T-helper 1 cell treated with Interleukin-12 subunit alpha and Interleukin-12 subunit beta and Interleukin-4 antibody, amounts not matched to agents 30 ng/mL and 1 ng/mL, for 36 hours (primary cell): ENCODE measurements around the gene MBD5. TPM values are rescaled to one million over a fixed set of nuclear protein-coding genes. Genes with fewer than 3 reads are reported as not detected.

ENCODE experiments used
- intact Hi-C: fragments of 100-400 bp; cut with micrococcal nuclease; formaldehyde crosslinking; loops from one replicate; pipeline ENCODE4 v1.15.1; 2024
- total RNA-seq: library from RNA; stranded (reverse); gene quantifications from 2 replicates; pipeline ENCODE4 v1.2.3, GENCODE V29; 2022

Gene MBD5
- total RNA-seq, 1 donor from 2014 or later: 53.2 TPM

DNA sequence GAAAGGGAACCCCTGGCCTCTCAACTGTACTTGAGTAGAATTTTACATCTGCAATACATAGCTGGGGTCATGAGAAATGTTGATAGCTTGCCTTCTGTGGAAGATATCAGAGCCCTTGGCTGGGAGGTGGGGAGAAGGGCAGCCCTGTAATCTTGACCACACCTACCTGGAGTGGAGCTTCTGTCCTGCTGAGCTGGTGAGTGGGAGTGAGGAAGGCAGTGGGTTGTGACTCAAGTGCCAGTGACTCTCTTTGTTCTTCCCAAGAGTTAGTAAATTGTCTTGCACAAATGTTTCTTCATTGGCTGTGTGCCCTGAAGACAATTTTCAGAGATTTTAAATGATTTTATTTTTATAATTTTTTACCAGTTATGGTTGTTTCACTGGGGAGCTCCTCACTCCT lies 277.3 kb downstream of the MBD5 start:
- intact Hi-C loops: no loop called here

DNA sequence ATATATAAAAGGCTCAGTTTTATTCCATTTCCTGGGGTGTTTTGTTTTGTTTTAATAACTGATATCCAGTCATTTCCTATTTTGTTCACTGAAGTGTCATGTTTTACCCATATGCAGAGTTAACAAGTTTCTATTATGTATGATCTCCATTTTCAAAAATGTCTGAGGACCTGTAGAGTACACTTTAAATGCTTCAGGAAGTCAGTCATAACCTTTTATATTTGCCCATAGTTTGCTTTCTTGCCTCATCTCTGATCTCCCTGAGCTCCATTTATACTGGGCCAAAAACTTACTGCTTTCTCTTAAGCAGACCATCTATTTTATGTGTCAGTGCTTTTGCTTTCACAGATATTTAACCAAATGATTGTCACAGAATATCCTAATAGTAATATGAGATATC lies 278.7 kb downstream of the MBD5 start:
- intact Hi-C loops: no loop called here

DNA sequence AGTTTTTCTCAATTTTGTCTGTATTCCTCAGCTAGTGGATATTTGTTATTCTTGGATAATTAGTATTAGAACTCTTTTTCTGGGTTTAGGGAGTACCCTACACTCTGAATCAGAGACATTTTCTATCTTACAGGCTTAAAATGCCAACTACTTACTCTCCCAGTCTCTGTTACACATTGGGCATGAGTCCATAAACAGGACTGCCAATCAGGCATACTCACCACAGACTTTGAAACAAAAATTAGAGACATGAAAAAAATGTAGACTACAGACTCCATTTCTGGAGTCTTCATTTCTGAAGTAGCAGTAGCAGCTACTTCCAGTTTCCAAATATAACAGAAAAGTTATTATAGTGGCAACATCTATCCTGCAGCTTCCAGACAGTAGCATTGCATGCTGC lies 279.7 kb downstream of the MBD5 start:
- intact Hi-C loops: no loop called here

GRCh38 chr2:148301362-148301761 lies 280.5 kb downstream of the MBD5 start:
- intact Hi-C loops: no loop called here

GRCh38 chr2:148302526-148302925 lies 281.6 kb downstream of the MBD5 start:
- intact Hi-C loops: no loop called here

GRCh38 chr2:148303161-148303560 lies 282.3 kb downstream of the MBD5 start:
- intact Hi-C loops: no loop called here

- intact Hi-C loops: no loop called here
These were observed 284.6 kb downstream of the MBD5 start for GRCh38 chr2:148305476-148305875.

DNA sequence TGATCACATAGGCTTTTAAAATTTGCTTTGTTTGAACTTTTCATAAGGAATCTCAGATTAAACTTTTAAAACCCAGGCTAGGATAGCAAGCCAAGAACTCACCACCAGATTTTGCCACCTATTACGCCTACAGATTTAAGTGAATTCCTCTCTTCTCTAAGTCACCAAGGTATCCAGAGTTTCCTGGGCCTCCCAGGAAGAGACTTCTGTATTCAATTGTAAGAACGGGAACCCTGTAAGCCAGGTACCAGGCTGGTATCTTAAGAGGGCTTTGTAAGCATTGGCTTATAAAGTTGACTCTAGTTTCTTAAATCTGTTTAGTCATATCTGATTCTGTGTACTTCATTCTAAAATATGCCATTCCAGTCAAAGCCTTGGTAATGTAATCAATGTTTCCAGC lies 285.1 kb downstream of the MBD5 start:
- intact Hi-C loops: no loop called here

GRCh38 chr2:148317598-148317997 lies 296.7 kb downstream of the MBD5 start:
- intact Hi-C loops: no loop called here

DNA sequence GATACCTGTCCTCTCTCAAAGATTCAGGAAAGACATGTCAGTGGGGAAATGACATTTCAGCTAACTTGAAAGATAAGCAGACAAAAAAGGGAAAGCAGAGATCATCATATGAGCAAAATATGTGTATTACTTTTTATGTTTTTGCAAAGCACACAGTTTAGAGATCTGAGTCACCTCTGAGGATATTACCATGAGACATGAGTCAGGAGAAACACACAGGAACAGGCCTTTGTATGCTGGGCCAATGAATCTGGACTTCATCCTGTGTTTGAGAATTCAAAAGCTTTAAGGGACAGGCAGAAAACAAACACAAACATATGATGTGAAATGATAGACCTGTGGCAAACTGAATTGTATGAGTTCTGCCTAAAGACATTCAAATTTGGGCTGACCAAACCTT lies 317.6 kb downstream of the MBD5 start:
- intact Hi-C loops: no loop called here

DNA sequence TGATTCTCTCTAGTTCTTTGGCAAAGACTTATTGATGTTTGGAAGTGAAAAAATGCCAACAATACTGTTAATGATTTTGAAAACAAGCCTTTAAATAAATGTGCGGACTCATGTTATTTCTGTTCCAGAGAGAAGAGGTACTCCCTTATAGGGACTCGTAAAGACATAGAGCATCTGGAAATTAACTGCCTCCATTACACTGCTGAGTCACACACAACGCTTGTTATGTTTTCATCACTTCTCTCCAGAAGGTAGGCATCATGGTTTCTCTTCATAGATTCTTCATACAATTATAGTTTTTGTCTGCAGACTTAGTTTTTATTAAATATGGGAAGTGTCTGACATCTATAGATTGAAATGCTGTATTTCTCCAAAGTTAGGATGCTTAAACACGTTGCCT lies 321.2 kb downstream of the MBD5 start:
- intact Hi-C loops: no loop called here

DNA sequence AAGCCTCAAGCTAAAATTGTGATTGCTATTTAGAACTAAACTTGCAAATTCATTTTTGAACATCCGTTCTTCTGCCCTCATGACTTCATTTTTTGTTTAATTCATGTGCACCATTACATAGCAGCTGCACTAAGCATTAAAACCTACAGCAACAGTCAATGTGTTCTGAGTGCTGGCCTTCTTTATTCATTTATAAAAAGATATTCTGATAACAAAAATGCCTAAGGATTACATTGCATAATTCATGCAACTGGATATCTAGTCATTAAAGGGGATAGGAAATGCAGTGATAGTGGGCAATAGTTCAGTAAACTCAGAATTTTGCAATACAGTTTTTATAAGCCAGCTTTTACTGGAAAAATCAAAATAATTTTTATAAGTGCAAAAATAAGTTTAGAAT lies 329.3 kb downstream of the MBD5 start:
- intact Hi-C loops: no loop called here

- intact Hi-C loops: no loop called here
These were observed 330.7 kb downstream of the MBD5 start for GRCh38 chr2:148351437-148352143.

DNA sequence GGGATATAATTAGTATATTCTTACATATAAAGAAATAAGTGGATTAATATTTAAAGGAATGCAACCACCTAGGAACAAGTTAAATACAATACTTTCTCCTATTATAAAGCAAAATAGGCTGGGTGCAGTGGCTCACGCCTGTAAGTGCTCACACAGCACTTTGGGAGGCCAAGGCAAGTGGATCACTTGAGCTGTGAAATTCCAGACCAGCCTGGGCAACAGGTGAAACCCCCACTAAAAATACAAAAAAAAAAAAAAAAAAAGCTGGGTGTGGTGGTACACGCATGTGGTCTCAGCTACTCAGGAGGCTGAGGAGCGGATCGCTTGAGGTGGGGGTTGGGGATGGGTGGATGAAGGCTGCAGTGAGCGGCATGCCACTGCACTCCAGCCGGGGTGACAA lies 337.5 kb downstream of the MBD5 start:
- intact Hi-C loops: no loop called here

- intact Hi-C loops: no loop called here
These were observed 339.8 kb downstream of the MBD5 start for GRCh38 chr2:148360662-148361061.

GRCh38 chr2:148362144-148362796 lies 341.4 kb downstream of the MBD5 start:
- intact Hi-C loops: no loop called here

- intact Hi-C loops: no loop called here
These were observed 354.3 kb downstream of the MBD5 start for GRCh38 chr2:148375214-148375613.

- intact Hi-C loops: no loop called here
These were observed 370.4 kb downstream of the MBD5 start for GRCh38 chr2:148391324-148391723.

DNA sequence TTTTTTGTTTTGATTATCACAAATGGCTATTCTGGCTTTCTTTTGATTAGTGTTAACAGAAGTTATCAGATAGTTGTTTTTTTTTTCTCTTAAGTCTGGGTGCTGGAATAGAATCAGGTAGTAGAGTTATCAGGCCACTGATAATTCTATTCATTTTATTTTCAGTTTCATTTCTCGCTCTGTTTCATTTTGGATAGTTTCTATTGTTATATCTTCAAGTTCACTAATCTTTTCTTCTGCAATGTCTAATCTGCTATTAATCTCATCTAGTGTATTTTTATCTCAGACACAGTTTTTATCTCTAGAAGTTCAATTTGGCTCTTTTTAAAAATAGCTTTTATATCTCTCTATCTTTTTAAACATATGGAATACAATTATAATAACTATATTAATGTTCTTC lies 381.9 kb downstream of the MBD5 start:
- intact Hi-C loops: no loop called here

DNA sequence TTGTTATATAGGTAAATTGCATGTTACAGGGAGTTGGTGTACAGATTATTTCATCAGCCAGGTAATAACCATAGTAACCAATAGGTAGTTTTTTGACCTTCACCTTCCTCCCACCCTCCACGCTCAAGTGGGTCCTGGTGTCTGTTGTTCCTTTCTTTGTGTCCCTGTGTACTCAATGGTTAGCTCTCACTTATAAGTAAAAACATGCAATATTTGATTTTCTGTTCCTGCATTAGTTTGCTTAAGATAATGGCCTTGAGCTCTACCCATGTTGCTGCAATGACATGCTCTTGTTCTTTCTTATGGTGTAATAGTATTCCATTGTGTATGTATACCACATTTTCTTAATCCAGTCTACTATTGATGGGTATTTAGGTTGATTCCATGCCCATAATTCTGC lies 390.0 kb downstream of the MBD5 start:
- intact Hi-C loops: no loop called here

GRCh38 chr2:148416248-148416647 lies 395.4 kb downstream of the MBD5 start:
- intact Hi-C loops: no loop called here

DNA sequence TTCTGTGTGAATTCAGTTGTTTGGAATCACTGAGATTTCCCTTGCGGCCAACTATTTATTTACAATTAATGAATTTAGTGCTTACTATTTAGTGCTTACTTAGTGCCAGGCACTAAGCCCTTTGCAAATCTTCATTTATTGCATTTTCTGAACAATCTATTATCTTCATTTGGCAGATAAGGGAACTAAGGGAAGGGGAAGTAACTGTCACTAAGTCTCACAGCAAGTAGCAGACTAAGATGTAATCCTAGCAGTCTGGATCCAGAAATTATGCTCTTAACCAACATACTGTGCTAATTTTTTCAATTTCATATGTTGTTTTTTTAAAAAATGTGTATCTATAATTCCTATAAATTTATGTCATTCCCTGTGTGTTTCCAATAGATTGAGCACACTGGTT lies 409.2 kb downstream of the MBD5 start:
- intact Hi-C loops: no loop called here

DNA sequence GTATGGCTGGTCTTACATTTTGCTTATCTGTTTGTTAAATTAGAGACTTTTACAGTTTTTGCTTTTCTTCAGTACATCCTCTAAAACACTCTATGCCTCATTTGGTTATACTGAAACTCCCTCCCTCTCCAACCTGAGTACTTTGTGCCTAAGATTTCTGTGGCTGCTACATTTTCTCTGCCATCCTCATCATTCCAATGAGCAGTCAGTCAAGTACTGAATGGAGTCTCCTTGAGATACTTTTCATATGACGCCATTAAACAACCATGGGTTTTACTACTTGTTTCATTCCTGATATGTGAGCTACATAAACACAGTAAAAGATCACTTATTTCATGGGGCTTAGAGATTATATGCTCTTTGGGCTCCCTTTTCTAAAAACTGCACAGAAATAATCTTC lies 427.0 kb downstream of the MBD5 start:
- intact Hi-C loops: no loop called here
